ENCODE measurements around the gene KAT7.
A peak's percentile ranks its signal among the peaks of the same experiment; 100 is the strongest.

KAT7 gene

DNA sequence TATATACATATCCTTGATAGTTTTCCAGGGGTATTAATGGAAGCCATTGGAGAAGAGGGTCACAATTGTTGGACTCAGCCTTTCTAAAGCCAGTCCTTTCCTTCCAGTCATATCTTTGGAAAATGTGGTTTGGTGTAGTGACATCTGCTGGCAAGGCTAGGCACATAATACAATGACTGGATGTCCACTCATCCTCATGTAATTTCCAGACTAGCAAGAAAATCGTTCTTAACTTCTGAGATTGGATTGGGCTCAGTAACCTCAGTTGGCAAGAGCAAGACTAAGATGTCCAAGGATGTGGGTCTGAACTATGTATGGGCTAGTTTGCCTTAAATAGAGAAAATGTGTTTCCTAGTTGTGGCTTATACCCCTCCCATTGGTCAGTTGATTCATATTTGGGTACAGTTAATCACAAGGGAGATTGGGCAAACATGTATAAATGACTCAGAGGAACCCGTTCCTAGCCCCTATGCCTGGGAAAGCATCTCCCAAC lies 8.7 kb upstream of the KAT7 start:
- peaks cover 28% of the 10 kb centered on the region for H3K4me1 ChIP-seq (ENCODE audit: control insufficient read depth, insufficient read depth, low read length, unreplicated experiment)
- peak overlapping the region; percentile 78 for H3K27ac ChIP-seq (ENCODE audit: low read depth, low read length)
- H3K4me3 ChIP-seq (ENCODE audit: low read depth, low read length) = no peak overlapping the region
- H3K27me3 ChIP-seq (ENCODE audit: insufficient read depth, low read length) = no peaks in the 10 kb centered on the region
- no peaks in the 10 kb centered on the region for H3K79me2 ChIP-seq (ENCODE audit: control insufficient read depth, insufficient read depth, low read length, unreplicated experiment)
- H3K36me3 ChIP-seq (ENCODE audit: insufficient read depth, low read length) = no peaks in the 10 kb centered on the region
- peak overlapping the region; percentile 26 for H2AFZ ChIP-seq (ENCODE audit: low read length, unreplicated experiment)

DNA sequence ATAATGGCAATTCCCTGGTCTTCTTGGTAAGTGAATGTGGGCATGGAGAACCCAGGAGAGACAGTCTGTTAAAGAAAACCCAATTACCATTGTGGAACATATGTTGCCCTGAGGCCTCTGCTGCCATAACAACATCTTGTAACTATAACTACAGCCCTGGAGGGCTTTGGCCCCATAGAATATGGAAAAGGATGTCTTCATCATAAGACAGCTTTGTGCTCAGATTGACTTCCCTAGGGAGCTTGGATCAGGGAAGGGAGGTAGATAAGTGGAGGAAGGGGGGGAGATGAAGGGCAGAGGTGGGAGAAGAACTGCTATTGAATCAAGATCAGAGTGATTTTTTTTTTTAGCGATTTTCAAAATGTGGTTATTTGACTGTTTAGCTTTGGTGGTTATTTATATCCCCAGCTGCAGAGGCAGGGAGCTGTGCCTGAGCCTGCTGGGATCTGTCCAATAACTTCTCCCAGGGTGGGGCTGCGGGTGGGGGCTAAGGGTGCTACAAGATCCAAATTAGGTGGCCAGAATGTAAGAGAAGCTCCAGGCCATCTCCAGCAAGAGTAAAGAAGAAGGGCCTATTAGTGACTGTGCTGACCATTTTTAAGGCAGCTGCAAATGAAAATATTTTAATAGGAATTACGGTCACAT lies 5.3 kb upstream of the KAT7 start:
- no peaks in the 10 kb centered on the region for H3K27me3 ChIP-seq (ENCODE audit: insufficient read depth, low read length)
- no peaks in the 10 kb centered on the region for H3K36me3 ChIP-seq (ENCODE audit: insufficient read depth, low read length)
- H3K27ac ChIP-seq (ENCODE audit: low read depth, low read length) = no peak overlapping the region
- no peak overlapping the region for H2AFZ ChIP-seq (ENCODE audit: low read length, unreplicated experiment)
- H3K4me1 ChIP-seq (ENCODE audit: control insufficient read depth, insufficient read depth, low read length, unreplicated experiment) = peaks cover 28% of the 10 kb centered on the region
- no peak overlapping the region for H3K4me3 ChIP-seq (ENCODE audit: low read depth, low read length)
- peaks cover 2% of the 10 kb centered on the region for H3K79me2 ChIP-seq (ENCODE audit: control insufficient read depth, insufficient read depth, low read length, unreplicated experiment)

DNA sequence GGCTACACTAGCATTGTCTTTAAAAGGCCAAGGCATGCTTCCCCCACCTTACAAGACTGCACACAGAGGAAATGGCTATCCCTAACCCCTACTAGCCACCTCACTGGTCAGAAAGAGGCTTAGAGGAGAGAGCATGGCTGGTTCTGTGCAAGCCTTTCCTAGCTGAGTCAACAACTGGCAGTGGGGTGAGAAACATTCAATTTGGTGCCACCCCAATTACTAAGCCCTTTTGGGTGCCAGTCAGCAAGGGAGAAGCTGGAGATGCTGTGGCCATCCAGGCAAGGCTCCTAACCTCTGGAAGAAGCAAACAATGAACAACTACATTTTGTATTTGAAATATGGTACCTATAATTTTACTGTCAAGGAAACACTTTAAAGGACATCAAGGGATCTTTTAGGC lies 4.7 kb upstream of the KAT7 start:
- no peaks in the 10 kb centered on the region for H3K36me3 ChIP-seq (ENCODE audit: insufficient read depth, low read length)
- H3K27ac ChIP-seq (ENCODE audit: low read depth, low read length) = no peak overlapping the region

DNA sequence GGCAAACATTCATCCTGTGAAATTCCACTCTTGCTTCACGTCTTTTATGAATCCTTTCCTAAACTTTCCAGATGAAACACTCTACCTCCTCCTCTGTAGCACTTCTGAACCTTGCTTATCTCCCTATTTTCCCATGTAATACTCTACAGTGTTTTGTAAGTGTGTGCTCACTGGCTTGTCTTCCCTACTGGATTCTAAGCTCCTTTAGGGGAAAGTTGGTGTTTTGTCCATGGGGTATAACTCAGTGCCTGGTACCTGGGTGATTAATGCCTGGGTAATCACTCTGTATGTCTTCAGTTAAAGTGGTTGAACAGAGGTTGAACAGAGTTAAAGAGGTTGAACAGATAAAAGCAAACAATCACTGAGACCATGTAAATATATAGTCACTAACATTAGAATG lies 3.8 kb upstream of the KAT7 start:
- no peak overlapping the region for H2AFZ ChIP-seq (ENCODE audit: low read length, unreplicated experiment)
- no peak overlapping the region for H3K4me3 ChIP-seq (ENCODE audit: low read depth, low read length)
- no peak overlapping the region for H3K27ac ChIP-seq (ENCODE audit: low read depth, low read length)
- no peaks in the 10 kb centered on the region for H3K27me3 ChIP-seq (ENCODE audit: insufficient read depth, low read length)
- peaks cover 11% of the 10 kb centered on the region for H3K79me2 ChIP-seq (ENCODE audit: control insufficient read depth, insufficient read depth, low read length, unreplicated experiment)
- H3K4me1 ChIP-seq (ENCODE audit: control insufficient read depth, insufficient read depth, low read length, unreplicated experiment) = peaks cover 22% of the 10 kb centered on the region
- H3K36me3 ChIP-seq (ENCODE audit: insufficient read depth, low read length) = 0 out of 2 replicates have a peak, but pooled peaks cover 2% of the 10 kb centered on the region

More for the DNA sequence above, 4.7 kb upstream of the KAT7 start:
- Histone ChIP-seq H3K4me3 (ENCODE audit: low read depth, low read length) (no peak overlapping the region), H3K4me1 (ENCODE audit: control insufficient read depth, insufficient read depth, low read length, unreplicated experiment) (peaks cover 28% of the 10 kb centered on the region), H3K79me2 (ENCODE audit: control insufficient read depth, insufficient read depth, low read length, unreplicated experiment) (peaks cover 5% of the 10 kb centered on the region), H3K27me3 (ENCODE audit: insufficient read depth, low read length) (no peaks in the 10 kb centered on the region), H2AFZ (ENCODE audit: low read length, unreplicated experiment) (no peak overlapping the region)

DNA sequence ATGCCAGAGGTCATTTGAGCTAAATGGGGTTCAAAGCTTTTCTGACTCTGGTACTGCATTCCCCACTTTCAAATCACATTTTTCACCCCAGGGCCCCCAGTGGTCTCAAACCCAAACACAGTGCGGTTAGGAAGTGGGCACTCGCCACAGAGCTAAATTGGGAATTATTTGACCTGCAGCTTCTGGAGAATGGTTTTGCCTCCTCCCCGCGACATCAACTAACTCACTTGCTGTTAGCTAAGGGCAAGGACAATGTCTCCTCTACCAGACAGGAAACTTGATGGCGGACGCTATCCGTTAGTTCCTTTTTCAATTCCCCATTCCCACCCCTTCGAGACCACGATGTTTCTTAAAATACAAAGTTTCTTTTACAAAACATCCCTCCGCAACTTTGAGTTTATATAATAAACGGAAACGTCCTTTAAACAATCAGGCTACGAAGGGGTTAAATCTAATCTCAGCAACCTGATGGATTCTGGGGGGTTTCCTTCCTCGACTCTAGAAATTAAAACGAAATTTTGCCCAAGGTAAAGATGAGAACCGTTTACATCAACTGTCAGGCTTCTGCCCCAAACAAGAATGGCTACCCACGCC lies 500 bp upstream of the KAT7 start:
- H3K4me3 ChIP-seq (ENCODE audit: low read depth, low read length) = peak overlapping the region; percentile 99
- H3K4me1 ChIP-seq (ENCODE audit: control insufficient read depth, insufficient read depth, low read length, unreplicated experiment) = peaks cover 21% of the 10 kb centered on the region
- no peaks in the 10 kb centered on the region for H3K27me3 ChIP-seq (ENCODE audit: insufficient read depth, low read length)
- H2AFZ ChIP-seq (ENCODE audit: low read length, unreplicated experiment) = peak overlapping the region; percentile 94
- H3K27ac ChIP-seq (ENCODE audit: low read depth, low read length) = peak overlapping the region; percentile 96
- peaks cover 42% of the 10 kb centered on the region for H3K79me2 ChIP-seq (ENCODE audit: control insufficient read depth, insufficient read depth, low read length, unreplicated experiment)
- peaks cover 20% of the 10 kb centered on the region for H3K36me3 ChIP-seq (ENCODE audit: insufficient read depth, low read length)

DNA sequence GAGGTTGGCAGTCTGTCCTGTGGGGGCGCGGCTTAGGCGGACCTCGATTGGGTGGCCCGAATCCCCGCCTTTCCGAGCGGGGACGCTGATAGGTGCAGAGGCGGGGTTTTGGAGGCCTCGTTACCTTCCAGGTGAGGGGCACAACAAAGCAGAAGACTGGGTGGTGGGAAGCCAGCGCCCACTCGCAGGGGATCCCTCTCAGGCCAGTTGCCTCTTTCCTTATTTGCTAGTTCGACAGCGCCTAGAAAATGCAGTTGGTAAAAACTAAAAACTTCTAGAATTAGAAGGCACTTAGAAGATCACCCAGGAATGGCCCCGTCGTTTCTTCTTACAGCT lies 730 bp downstream of the KAT7 start:
- no peak overlapping the region for H3K27ac ChIP-seq (ENCODE audit: low read depth, low read length)
- peaks cover 21% of the 10 kb centered on the region for H3K4me1 ChIP-seq (ENCODE audit: control insufficient read depth, insufficient read depth, low read length, unreplicated experiment)
- no peaks in the 10 kb centered on the region for H3K27me3 ChIP-seq (ENCODE audit: insufficient read depth, low read length)
- no peak overlapping the region for H2AFZ ChIP-seq (ENCODE audit: low read length, unreplicated experiment)
- peak overlapping the region; percentile 99 for H3K4me3 ChIP-seq (ENCODE audit: low read depth, low read length)
- peaks cover 54% of the 10 kb centered on the region for H3K79me2 ChIP-seq (ENCODE audit: control insufficient read depth, insufficient read depth, low read length, unreplicated experiment)
- H3K36me3 ChIP-seq (ENCODE audit: insufficient read depth, low read length) = peaks cover 24% of the 10 kb centered on the region

DNA sequence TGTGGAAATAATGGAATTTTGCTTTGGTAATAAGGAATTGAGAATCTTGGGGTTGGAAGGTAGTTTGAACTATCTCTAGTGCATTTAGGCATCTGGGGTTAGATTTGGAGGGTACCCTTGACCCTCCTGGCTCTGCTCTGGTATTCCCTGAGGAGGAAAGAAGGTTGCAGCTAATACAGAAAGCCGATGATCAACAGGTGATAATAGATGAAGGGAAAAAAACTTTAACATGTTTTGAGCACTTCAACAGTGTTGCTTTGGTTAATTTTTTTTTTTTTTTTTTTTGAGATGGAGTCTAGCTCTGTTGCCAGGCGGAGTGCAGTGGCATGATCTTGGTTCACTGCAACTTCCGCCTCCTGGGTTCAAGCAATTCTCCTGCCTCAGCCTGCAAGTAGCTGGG lies 4.8 kb downstream of the KAT7 start:
- Histone ChIP-seq H2AFZ (ENCODE audit: low read length, unreplicated experiment) (no peak overlapping the region), H3K4me3 (ENCODE audit: low read depth, low read length) (no peak overlapping the region), H3K36me3 (ENCODE audit: insufficient read depth, low read length) (peaks cover 37% of the 10 kb centered on the region), H3K4me1 (ENCODE audit: control insufficient read depth, insufficient read depth, low read length, unreplicated experiment) (peaks cover 15% of the 10 kb centered on the region), H3K27me3 (ENCODE audit: insufficient read depth, low read length) (no peaks in the 10 kb centered on the region), H3K79me2 (ENCODE audit: control insufficient read depth, insufficient read depth, low read length, unreplicated experiment) (peaks cover 71% of the 10 kb centered on the region), H3K27ac (ENCODE audit: low read depth, low read length) (no peak overlapping the region)

DNA sequence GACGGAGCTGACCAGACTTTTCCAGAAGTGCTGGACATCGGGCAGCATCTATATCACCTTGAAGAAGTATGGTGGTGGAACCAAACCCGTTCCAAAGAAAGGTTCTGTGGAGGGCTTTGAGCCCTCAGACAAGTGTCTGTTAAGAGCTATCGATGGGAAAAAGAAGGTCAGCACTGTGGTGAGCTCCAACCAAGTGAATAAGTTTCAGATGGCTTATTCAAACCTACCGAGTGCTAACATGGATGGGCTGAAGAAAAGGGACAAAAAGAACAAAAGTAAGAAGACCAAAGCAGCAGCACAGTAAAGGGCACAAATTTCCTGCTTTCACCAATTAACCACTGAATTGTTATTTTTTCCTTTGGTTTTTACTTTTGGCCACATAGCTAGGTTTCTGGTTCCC lies 6.9 kb downstream of the KAT7 start:
- peaks cover 10% of the 10 kb centered on the region for H3K4me1 ChIP-seq (ENCODE audit: control insufficient read depth, insufficient read depth, low read length, unreplicated experiment)
- peaks cover 48% of the 10 kb centered on the region for H3K36me3 ChIP-seq (ENCODE audit: insufficient read depth, low read length)
- H2AFZ ChIP-seq (ENCODE audit: low read length, unreplicated experiment) = no peak overlapping the region
- H3K27me3 ChIP-seq (ENCODE audit: insufficient read depth, low read length) = no peaks in the 10 kb centered on the region
- no peak overlapping the region for H3K4me3 ChIP-seq (ENCODE audit: low read depth, low read length)
- H3K79me2 ChIP-seq (ENCODE audit: control insufficient read depth, insufficient read depth, low read length, unreplicated experiment) = peaks cover 60% of the 10 kb centered on the region
- no peak overlapping the region for H3K27ac ChIP-seq (ENCODE audit: low read depth, low read length)

DNA sequence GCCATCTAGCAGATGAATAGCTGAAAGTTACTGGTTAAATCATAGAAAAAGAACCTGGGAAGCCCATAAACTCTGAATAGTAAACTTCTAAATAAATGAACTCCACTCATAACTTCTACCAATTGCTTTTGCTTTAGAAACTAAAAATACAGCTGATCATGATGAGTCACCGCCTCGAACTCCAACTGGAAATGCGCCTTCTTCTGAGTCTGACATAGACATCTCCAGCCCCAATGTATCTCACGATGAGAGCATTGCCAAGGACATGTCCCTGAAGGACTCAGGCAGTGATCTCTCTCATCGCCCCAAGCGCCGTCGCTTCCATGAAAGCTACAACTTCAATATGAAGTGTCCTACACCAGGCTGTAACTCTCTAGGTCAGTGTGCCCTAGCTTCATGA lies 9.7 kb downstream of the KAT7 start:
- H3K4me1 ChIP-seq (ENCODE audit: control insufficient read depth, insufficient read depth, low read length, unreplicated experiment) = peaks cover 4% of the 10 kb centered on the region
- H3K27ac ChIP-seq (ENCODE audit: low read depth, low read length) = no peak overlapping the region
- H3K36me3 ChIP-seq (ENCODE audit: insufficient read depth, low read length) = peaks cover 40% of the 10 kb centered on the region
- no peak overlapping the region for H3K4me3 ChIP-seq (ENCODE audit: low read depth, low read length)
- no peaks in the 10 kb centered on the region for H3K27me3 ChIP-seq (ENCODE audit: insufficient read depth, low read length)
- H3K79me2 ChIP-seq (ENCODE audit: control insufficient read depth, insufficient read depth, low read length, unreplicated experiment) = peaks cover 54% of the 10 kb centered on the region
- no peak overlapping the region for H2AFZ ChIP-seq (ENCODE audit: low read length, unreplicated experiment)

DNA sequence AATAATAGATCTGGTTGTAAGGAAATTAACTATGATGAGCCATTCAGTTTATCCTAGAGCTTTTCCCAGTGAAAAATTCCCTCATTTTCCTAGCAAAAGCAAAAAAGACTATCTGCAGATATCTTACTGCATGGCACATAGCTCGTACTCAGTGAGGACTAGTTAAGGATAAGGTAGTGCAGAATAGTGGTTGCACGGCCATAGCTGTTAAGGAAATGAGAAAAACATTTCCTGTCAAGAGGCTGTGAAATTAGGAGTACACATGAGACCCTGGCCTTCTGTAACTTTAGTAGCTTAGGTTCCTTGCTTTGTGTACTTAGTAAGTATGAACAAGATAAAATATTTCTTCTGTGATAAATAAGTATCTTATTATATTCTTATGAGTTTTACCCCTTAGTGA lies 10.3 kb downstream of the KAT7 start:
- H3K27ac ChIP-seq (ENCODE audit: low read depth, low read length) = no peak overlapping the region
- peaks cover 4% of the 10 kb centered on the region for H3K4me1 ChIP-seq (ENCODE audit: control insufficient read depth, insufficient read depth, low read length, unreplicated experiment)
- H3K79me2 ChIP-seq (ENCODE audit: control insufficient read depth, insufficient read depth, low read length, unreplicated experiment) = peaks cover 49% of the 10 kb centered on the region
- H3K36me3 ChIP-seq (ENCODE audit: insufficient read depth, low read length) = peaks cover 38% of the 10 kb centered on the region
- no peaks in the 10 kb centered on the region for H3K27me3 ChIP-seq (ENCODE audit: insufficient read depth, low read length)
- H2AFZ ChIP-seq (ENCODE audit: low read length, unreplicated experiment) = no peak overlapping the region
- no peak overlapping the region for H3K4me3 ChIP-seq (ENCODE audit: low read depth, low read length)

DNA sequence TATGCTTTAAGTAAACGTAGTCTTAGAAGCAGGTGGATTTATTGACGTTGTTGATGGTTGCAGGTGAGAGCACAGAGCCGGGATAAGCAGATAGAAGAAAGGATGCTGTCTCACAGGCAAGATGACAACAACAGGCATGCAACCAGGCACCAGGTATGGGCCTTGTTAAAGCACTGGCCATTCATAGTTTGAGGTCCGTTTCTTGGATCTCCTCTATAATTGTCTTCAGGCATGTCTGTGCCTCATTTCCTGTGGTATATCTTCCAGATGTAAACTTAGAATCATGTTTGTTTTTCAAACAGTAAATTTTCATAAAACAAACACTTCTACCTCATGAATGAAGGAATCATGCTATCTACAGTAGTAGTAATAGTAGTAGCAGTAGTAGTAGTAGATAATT lies 20.6 kb downstream of the KAT7 start:
- Histone ChIP-seq H3K27ac (ENCODE audit: low read depth, low read length) (no peak overlapping the region), H3K4me1 (ENCODE audit: control insufficient read depth, insufficient read depth, low read length, unreplicated experiment) (peaks cover 11% of the 10 kb centered on the region), H3K36me3 (ENCODE audit: insufficient read depth, low read length) (peaks cover 37% of the 10 kb centered on the region), H3K4me3 (ENCODE audit: low read depth, low read length) (no peak overlapping the region), H2AFZ (ENCODE audit: low read length, unreplicated experiment) (no peak overlapping the region), H3K27me3 (ENCODE audit: insufficient read depth, low read length) (no peaks in the 10 kb centered on the region), H3K79me2 (ENCODE audit: control insufficient read depth, insufficient read depth, low read length, unreplicated experiment) (peaks cover 29% of the 10 kb centered on the region)
